Cardiac muscle cell (in vitro differentiated cells and primary cell): ENCODE data around the gene CA5B. TPM values are rescaled to one million over a fixed set of nuclear protein-coding genes. Genes with fewer than 3 reads are reported as not detected.
"Not testable (repeated sequence)": the region's sequence is repeated elsewhere in the genome, so short reads cannot be mapped to it uniquely, and the experiment has no call there.

Source experiments
- DNase-seq, 2 donors: peaks; one replicate each; pipeline versions ENCODE4 v3.0.0 to v3.0.0-alpha.2; 2010 to 2017; ENCODE audit warnings: low read depth in 1 of 2, low spot score in 1 of 2
- H3K27ac ChIP-seq: fragments of 200-600 bp; sonication (generic); 2 replicates; pipeline ENCODE4 v1.5.1; 2016
- H3K27me3 ChIP-seq: fragments of 200-600 bp; sonication (generic); 2 replicates; pipeline ENCODE4 v1.6.0; 2016; ENCODE audit warnings: control low read depth
- H3K36me3 ChIP-seq: fragments of 200-600 bp; sonication (generic); 2 replicates; pipeline ENCODE4 v1.5.1; 2016; ENCODE audit warnings: control low read depth
- H3K4me1 ChIP-seq: fragments of 200-600 bp; sonication (generic); 2 replicates; pipeline ENCODE4 v1.8.1; 2017; ENCODE audit warnings: low read depth, mild to moderate bottlenecking, mixed run types
- H3K4me3 ChIP-seq: fragments of 200-600 bp; sonication (generic); 2 replicates; pipeline ENCODE4 v1.5.1; 2016; ENCODE audit warnings: mild to moderate bottlenecking
- H3K9me3 ChIP-seq: fragments of 200-600 bp; sonication (generic); 2 replicates; pipeline ENCODE4 v1.5.1; 2017; ENCODE audit warnings: low read depth, mild to moderate bottlenecking, control low read depth
- CTCF ChIP-seq: IDR thresholded peaks from 2 replicates; pipeline ENCODE4 v1.5.1; 2012; ENCODE audit warnings: low read depth, mild to moderate bottlenecking, low read length
- polyA plus RNA-seq: library from polyadenylated mRNA; unstranded; fragments of >200 nt; fragmentation: Nextera tagmentation; extraction: Ambion mirVana; gene quantifications from 2 replicates; pipeline ENCODE4 v1.2.1, GENCODE V29; 2016
- total RNA-seq: library from RNA; depleted of rRNA; stranded (reverse); fragments of >200 nt; gene quantifications from 2 replicates; pipeline ENCODE4 v1.2.3, GENCODE V29; 2016

Gene CA5B
- total RNA-seq (5.6 and 9.9 TPM in 2 replicates), polyA plus RNA-seq (7.1 and 10.4 TPM in 2 replicates)

GRCh38 chrX:15737959-15738902 is at the start of gene CA5B:
Gene CA5B, plus strand, starts transcription at chrX:15738270. Its CDS starts 11,754 bp downstream, at chrX:15750024.
- peaks cover 11% of the 10 kb centered on the region for H3K4me1 ChIP-seq
- no peaks in the 10 kb centered on the region for H3K27me3 ChIP-seq
- no peaks in the 10 kb centered on the region for H3K9me3 ChIP-seq
- DNase-seq = peak; percentile 92 to 97
- TF ChIP-seq CTCF = no peak
- peak within 1 kb of the TSS; percentile 13 for H3K27ac ChIP-seq
- H3K4me3 ChIP-seq = peak within 1 kb of the TSS; percentile 64
- no peaks in the 10 kb centered on the region for H3K36me3 ChIP-seq

- DNase-seq = peak in 1 of 2 donors; percentile 59
- no peak for TF ChIP-seq CTCF
- Histone ChIP-seq H3K27ac (peak overlapping the region; percentile 85), H3K4me1 (peaks cover 17% of the 10 kb centered on the region), H3K36me3 (no peaks in the 10 kb centered on the region), H3K9me3 (no peaks in the 10 kb centered on the region), H3K27me3 (no peaks in the 10 kb centered on the region), H3K4me3 (no peak overlapping the region)
Measured at GRCh38 chrX:15694941-15695451, 43.1 kb upstream of the CA5B start.

GRCh38 chrX:15696516-15696915 is 41.6 kb upstream of the CA5B start:
- Histone ChIP-seq H3K9me3 (no peaks in the 10 kb centered on the region), H3K4me3 (no peak overlapping the region), H3K27me3 (no peaks in the 10 kb centered on the region), H3K27ac (no peak overlapping the region), H3K36me3 (no peaks in the 10 kb centered on the region), H3K4me1 (peaks cover 17% of the 10 kb centered on the region)
- no peak for DNase-seq
- no peak for TF ChIP-seq CTCF

- no peaks in the 10 kb centered on the region for H3K27me3 ChIP-seq
- H3K36me3 ChIP-seq = no peaks in the 10 kb centered on the region
- H3K9me3 ChIP-seq = no peaks in the 10 kb centered on the region
- DNase-seq = no peak
- H3K4me1 ChIP-seq = no peaks in the 10 kb centered on the region
- no peak overlapping the region for H3K27ac ChIP-seq
- TF ChIP-seq CTCF = no peak
- H3K4me3 ChIP-seq = no peak overlapping the region
Measured at GRCh38 chrX:15702488-15703371, 35.3 kb upstream of the CA5B start.

- DNase-seq, H3K9me3 ChIP-seq, H3K4me1 ChIP-seq, H3K27ac ChIP-seq, H3K4me3 ChIP-seq, H3K27me3 ChIP-seq, H3K36me3 ChIP-seq: not testable (repeated sequence)
Measured at GRCh38 chrX:15703809-15704208, 34.3 kb upstream of the CA5B start.

GRCh38 chrX:15704273-15704672 is 33.8 kb upstream of the CA5B start:
- H3K36me3 ChIP-seq, H3K4me1 ChIP-seq, H3K27me3 ChIP-seq, DNase-seq, H3K27ac ChIP-seq, H3K4me3 ChIP-seq, H3K9me3 ChIP-seq: not testable (repeated sequence)
